ENCODE results near the gene CFAP299.
"Not testable (repeated sequence)": the region's sequence is repeated elsewhere in the genome, so short reads cannot be mapped to it uniquely, and the experiment has no call there.

Gene CFAP299

DNA sequence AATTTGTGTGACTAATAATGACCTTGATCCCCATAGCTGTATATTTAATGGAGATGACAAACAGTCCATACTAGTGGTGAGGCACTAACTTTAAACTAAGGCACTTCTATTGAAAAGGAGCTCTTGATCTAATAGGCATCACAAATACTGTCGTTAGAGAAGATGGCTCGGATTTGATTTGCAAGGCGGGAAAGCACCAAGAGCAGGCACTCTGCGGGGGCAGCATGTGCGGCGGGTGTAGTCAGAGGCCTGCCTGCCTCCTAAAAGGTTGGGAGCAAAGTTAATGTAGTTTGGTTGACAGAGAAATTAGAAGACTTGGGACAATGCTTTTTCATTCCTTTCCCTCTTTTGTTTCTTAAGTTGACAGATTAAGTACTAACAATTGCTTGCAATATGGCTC is 278.8 kb downstream of the CFAP299 start:
- no peak for DNase-seq

DNA sequence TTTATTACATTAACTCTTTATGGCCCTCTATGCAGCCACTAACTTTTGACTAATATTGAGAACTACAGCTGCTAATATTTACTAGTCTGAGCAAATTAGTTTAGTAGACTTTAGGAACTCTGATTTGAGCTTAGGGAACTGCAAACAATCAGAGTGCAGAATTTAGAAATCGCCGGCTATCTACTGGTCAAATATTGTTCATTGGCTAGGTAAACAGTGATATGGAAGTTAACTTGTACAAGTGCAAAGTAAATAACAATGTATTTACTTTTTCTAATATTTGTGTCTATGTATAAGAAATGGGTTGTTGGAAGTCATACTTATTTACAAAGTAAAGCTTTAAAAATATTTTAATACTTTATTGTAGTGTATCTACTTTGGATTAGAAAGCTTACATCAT is 279.6 kb downstream of the CFAP299 start:
- DNase-seq: no peak

GRCh38 chr4:80619070-80619674 is 283.6 kb downstream of the CFAP299 start:
- no peak for DNase-seq

DNA sequence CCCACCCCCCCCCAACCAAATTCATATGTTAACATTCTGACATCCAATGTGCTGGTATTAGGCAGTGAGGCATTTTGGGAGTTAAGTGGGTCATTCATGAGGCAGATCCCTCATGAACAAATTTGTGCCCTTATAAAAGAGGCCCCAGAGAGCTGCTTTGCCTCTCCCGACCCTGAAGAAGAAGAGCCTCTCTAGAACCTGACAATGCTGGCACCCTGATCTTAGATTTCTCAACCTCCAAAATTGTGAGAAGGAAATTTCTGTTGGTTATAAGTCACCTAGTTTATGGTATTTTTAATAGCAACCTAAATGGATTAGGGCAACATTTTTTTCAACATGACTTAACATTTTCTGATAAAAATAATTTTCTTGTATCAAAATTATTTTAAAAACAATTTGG is 296.3 kb downstream of the CFAP299 start:
- no peak for DNase-seq

DNA sequence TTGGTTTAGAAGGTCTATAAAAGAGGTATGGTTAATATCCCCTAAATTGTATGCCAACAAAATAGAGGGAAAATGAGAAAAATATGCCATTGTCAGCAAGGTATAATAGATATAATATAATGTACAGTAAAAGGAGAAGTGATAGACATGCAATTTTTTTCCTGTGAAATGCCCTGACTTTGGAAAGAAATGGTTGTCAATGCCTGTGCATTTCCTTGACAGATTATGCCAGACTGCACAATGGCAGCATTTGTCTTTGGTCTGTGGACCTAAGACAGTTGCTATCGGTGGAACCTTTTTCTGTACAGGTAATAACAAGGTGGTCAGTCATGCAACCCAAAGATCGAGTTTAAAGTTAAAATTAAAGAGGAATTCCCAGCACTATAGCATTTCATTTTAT is 301.7 kb downstream of the CFAP299 start:
- no peak for DNase-seq

DNA sequence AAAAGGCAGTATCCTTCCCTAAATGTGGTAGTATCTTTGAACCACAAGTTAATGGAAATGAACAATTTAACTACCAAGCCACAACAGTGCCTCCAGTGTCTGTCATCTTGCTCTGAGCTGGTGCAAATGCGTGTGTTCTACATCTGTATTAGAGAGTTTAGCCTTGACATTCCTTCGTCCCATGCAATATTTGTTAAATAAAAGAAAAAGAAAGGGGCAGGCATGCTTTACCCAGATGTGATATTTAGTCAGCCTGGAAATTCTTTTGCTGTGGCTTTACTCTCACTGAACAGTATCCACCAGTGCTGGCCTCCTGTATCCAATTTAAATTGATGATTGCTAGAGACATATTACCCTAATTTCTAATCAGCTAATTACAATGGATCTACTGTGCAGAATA is 310.5 kb downstream of the CFAP299 start:
- DNase-seq: no peak

- DNase-seq: no peak
These were observed 320.1 kb downstream of the CFAP299 start for GRCh38 chr4:80655662-80656061.

GRCh38 chr4:80670118-80670517 is 334.6 kb downstream of the CFAP299 start:
- DNase-seq: not testable (repeated sequence)

GRCh38 chr4:80678413-80678812 is 342.9 kb downstream of the CFAP299 start:
- DNase-seq: no peak

- no peak for DNase-seq
These were observed 345.4 kb downstream of the CFAP299 start for GRCh38 chr4:80680934-80681333.

DNA sequence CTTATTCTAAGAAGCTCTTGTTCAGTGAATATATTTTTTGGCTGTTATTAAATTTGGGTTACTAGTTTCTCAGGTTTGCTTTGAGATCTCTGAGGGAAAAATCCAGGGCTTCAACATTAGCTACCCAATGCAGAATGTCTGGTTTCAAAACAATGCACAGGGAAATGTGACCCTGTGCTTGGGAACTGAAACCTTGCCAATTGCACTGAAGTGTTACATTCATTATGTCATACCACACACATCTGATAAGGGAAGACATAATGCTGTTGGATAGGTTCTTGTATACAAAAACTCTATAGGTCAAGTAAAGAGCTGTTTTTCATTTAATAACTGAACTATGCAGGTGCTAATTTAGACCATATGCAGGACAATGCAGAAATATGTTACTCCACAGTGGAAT is 349.7 kb downstream of the CFAP299 start:
- no peak for DNase-seq

- not testable (repeated sequence) for DNase-seq
These were observed 352.2 kb downstream of the CFAP299 start for GRCh38 chr4:80687736-80688135.

DNA sequence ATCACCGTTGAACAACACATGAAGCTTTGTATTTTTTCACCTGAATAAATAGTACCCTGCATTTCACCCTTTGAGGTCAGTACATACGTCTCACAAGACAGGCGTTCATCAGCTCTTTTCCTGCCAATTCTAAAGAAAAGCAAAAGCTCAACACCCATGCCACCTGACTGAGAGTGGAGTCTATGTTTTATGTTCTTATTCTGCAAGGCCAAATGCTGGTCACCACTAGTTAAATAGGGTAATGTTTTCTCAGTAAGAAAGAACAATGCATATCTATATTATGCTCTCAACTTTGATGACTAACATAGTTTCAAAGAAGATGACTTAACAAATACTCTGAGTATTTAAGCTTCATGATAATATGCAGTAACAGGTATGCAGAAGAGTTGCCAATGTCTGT is 358.6 kb downstream of the CFAP299 start:
- DNase-seq: no peak

DNA sequence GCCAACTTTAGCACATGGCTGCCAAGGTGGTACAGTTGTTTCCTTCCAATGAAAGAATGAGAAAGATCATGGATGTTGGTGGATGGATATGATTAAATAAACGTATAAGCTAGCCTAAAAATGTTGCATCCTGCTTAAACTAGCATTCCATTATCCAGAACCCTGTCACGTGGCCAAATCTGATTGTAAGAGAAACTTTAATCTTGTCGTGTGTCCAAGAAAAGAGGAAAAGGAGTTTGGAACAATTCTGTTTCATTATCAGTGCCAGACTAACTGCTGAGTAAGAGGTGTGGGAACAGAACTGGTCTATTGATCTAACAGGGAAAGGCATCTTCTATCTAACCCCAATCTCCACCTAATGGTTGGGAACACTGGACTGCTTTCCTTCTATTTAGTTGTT is 369.8 kb downstream of the CFAP299 start:
- no peak for DNase-seq

- no peak for DNase-seq
These were observed 373.7 kb downstream of the CFAP299 start for GRCh38 chr4:80709082-80709869.

DNA sequence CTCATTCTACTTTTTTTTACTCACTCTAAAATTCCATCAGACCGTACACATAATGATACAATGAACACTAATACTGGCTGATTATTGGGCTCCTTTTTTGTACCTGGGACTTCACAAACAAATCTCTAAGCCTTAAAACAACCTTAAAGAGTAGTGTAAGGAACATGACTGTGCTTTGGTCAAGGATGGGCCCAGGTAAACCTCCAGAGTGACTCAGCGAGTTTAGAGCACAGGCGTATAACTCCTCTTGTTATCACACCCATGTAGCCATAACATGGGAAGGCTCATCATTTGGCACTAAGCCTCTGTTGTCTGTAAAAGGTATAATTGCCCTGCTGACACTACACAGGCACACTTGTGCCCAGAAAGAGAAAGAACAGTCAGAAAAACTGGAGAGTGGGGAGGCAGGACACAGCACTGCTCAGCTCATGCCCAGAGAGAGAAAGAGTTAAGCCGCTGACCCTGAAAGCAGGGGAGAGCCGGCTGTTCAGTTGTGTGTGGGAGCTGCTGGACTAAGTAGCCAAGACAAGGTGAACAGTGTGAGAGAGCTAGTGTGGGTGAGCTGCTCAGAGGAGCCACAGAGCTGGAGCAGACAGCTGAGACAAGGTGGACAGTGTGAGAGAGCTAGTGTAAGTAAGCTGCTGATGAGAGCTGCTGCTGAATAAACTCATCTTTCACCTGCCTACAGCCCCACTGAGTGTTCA is 375.4 kb downstream of the CFAP299 start:
- DNase-seq: no peak

DNA sequence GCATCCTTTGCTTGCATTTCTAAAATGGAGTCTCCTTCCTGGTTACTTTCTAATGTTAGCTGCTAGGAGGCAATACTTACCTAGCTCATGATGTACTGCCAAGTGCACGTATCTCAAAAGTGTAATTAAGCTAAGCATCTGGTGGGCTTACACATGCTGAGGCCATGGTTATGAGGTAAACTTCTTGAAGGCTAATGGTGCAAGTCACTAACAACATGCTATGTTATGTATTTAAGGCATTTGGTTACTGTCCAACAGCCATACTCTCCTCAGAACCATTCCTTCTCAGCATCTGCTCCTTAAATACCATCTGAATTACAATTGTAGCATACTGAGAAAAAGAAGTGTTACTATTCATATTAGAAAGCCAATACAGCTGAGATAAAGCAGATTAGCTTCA is 376.4 kb downstream of the CFAP299 start:
- no peak for DNase-seq

DNA sequence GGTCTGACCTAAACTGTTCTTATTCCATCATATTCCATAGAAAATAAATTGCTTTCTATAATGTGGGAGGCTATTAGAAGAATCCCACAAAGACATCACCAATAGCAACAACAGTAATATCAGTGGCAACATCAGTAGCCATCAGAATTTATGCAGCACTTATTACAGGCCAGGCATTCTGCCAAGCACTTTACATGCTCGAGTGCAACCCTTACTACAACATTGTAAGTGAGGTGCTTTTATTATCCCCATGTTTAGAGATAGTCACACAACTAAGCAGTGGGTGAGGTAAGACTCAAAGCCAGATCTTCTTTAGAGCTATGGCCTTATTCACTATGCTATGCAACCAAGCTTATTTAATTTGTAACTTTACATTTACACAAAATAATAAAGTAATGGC is 377.9 kb downstream of the CFAP299 start:
- DNase-seq: no peak

DNA sequence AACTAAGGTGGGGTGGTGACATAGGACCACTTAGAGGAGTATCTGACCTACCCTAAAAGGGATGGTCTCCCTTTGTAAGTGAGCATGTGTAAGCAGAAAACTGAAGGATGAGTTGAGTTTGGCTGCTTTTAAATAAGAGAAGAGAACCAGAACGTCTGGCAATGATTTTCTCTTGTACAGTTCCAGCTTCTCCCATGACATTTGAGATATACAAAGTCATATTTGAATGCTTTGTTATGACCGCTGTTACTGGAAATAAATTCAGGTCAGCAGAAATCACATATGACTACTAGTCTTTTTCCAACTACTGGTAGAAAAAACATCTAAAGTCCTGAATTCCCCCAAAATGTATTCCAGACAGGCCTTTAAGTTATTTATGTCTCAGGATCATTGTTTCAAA is 381.7 kb downstream of the CFAP299 start:
- DNase-seq: no peak

DNA sequence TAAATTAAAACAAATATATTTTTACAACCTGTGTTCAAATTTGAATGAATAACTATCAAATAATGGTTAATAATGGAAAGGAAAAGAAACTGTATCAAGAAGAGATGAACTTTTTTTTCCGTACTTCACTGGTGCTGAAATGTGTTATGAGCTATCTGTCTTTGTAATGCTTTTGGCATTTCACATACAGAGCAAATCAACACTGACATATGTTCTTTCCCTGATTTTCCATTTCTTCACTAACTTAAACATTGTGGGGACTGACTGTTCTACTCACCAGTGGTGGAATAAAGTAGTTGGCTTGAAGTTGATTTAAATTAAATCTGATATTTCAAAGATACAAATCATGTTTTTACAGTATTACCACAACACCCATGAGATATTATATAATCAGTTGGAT is 390.9 kb downstream of the CFAP299 start:
- DNase-seq: no peak

- DNase-seq: no peak
These were observed 394.6 kb downstream of the CFAP299 start for GRCh38 chr4:80730158-80730557.

- no peak for DNase-seq
These were observed 395.9 kb downstream of the CFAP299 start for GRCh38 chr4:80731436-80731835.

GRCh38 chr4:80732010-80732409 is 396.5 kb downstream of the CFAP299 start:
- no peak for DNase-seq

GRCh38 chr4:80740375-80740774 is 404.8 kb downstream of the CFAP299 start:
- DNase-seq: no peak
